PC-9 (cell line): Measurements from ENCODE around the gene IL1RL1.

Experiments
- EZH2 ChIP-seq: fragments of 200-600 bp; sonication (generic); IDR thresholded peaks from 2 replicates; pipeline ENCODE4 v1.8.0; 2017; ENCODE audit warnings: antibody characterized with exemption, low read depth
- TF ChIP-seq, protein P1 (sequence below): fragments of 200-600 bp; sonication (generic); conservative IDR thresholded peaks from 2 replicates; pipeline ENCODE4 v1.6.1; 2017; ENCODE audit warnings: mixed run types, antibody characterized with exemption, mild to moderate bottlenecking, moderate library complexity

- TF ChIP-seq, protein P1, sequence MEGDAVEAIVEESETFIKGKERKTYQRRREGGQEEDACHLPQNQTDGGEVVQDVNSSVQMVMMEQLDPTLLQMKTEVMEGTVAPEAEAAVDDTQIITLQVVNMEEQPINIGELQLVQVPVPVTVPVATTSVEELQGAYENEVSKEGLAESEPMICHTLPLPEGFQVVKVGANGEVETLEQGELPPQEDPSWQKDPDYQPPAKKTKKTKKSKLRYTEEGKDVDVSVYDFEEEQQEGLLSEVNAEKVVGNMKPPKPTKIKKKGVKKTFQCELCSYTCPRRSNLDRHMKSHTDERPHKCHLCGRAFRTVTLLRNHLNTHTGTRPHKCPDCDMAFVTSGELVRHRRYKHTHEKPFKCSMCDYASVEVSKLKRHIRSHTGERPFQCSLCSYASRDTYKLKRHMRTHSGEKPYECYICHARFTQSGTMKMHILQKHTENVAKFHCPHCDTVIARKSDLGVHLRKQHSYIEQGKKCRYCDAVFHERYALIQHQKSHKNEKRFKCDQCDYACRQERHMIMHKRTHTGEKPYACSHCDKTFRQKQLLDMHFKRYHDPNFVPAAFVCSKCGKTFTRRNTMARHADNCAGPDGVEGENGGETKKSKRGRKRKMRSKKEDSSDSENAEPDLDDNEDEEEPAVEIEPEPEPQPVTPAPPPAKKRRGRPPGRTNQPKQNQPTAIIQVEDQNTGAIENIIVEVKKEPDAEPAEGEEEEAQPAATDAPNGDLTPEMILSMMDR, result no peak
- no peak for TF ChIP-seq EZH2
Observed at GRCh38 chr2:102295566-102295965, 15.8 kb upstream of the IL1RL1 start.
